DND-41 (cell line): ENCODE measurements around the gene ALG12.

Experiments
- ATAC-seq: fragments of 200-7000 bp; cut with Tn5 transposase; 3 replicates; pipeline ENCODE4 v1.9.1; 2021; ENCODE audit warnings: low read depth; ENCODE audit not compliant: insufficient read depth
- DNase-seq: peaks from one replicate; pipeline ENCODE4 v3.0.0-alpha.2; 2020
- H2AFZ ChIP-seq: 2 replicates; pipeline ENCODE4 v1.6.0; 2012; ENCODE audit warnings: low read depth, low read length
- H3K27ac ChIP-seq: 2 replicates; pipeline ENCODE4 v1.5.1; 2012; ENCODE audit warnings: low read length, inconsistent platforms
- H3K27me3 ChIP-seq: fragments of 200-600 bp; sonication (generic); 2 replicates; pipeline ENCODE4 v1.6.0; 2012; ENCODE audit warnings: low read length, mild to moderate bottlenecking, inconsistent platforms; ENCODE audit not compliant: insufficient read depth, poor library complexity
- H3K36me3 ChIP-seq: 2 replicates; pipeline ENCODE4 v1.5.1; 2012; ENCODE audit warnings: low read length, inconsistent platforms; ENCODE audit not compliant: insufficient read depth
- H3K4me1 ChIP-seq: 2 replicates; pipeline ENCODE4 v1.5.1; 2012; ENCODE audit warnings: mild to moderate bottlenecking, low read length; ENCODE audit not compliant: insufficient read depth
- H3K4me2 ChIP-seq: 2 replicates; pipeline ENCODE4 v1.6.0; 2012; ENCODE audit warnings: mild to moderate bottlenecking, moderate library complexity, low read length, inconsistent platforms; ENCODE audit not compliant: insufficient read depth
- H3K4me3 ChIP-seq, 2 experiments: fragments of 200-600 bp in 1 of 2; shearing (Covaris generic) in 1 of 2; 2 replicates each; pipeline ENCODE4 v1.5.1; 2012 to 2016; ENCODE audit warnings: inconsistent platforms in 2 of 2, low read length in 2 of 2, mild to moderate bottlenecking in 2 of 2, low read depth in 1 of 2, moderate library complexity in 1 of 2
- H3K79me2 ChIP-seq: 2 replicates; pipeline ENCODE4 v1.6.0; 2012; ENCODE audit warnings: low read length, inconsistent platforms; ENCODE audit not compliant: insufficient read depth
- H3K9ac ChIP-seq: 2 replicates; pipeline ENCODE4 v1.6.0; 2012; ENCODE audit warnings: low read depth, mild to moderate bottlenecking, inconsistent platforms, low read length, moderate library complexity
- H3K9me3 ChIP-seq: 2 replicates; pipeline ENCODE4 v1.5.1; 2012; ENCODE audit warnings: low read length, moderate library complexity, mild to moderate bottlenecking, inconsistent platforms; ENCODE audit not compliant: insufficient read depth, severe bottlenecking
- H4K20me1 ChIP-seq: 2 replicates; pipeline ENCODE4 v1.6.0; 2012; ENCODE audit warnings: low read length; ENCODE audit not compliant: insufficient read depth
- EZH2 ChIP-seq: IDR thresholded peaks from 3 replicates; pipeline ENCODE4 v1.6.1; 2012; ENCODE audit warnings: borderline replicate concordance, low read depth, mild to moderate bottlenecking, moderate library complexity, low read length, inconsistent platforms; ENCODE audit not compliant: severe bottlenecking
- TF ChIP-seq, protein P1 (sequence below): IDR thresholded peaks from 2 replicates; pipeline ENCODE4 v1.5.1; 2012; ENCODE audit warnings: borderline replicate concordance, low read length, moderate library complexity, mild to moderate bottlenecking; ENCODE audit not compliant: poor library complexity, severe bottlenecking; ENCODE audit errors: extremely low read depth

The ALG12 gene

GRCh38 chr22:49959782-49960158 lies 41.5 kb upstream of the ALG12 start:
- peaks cover 39% of the 10 kb centered on the region for H3K4me1 ChIP-seq
- peaks cover 30% of the 10 kb centered on the region for H3K36me3 ChIP-seq
- ATAC-seq: no peak
- H3K9ac ChIP-seq: peak overlapping the region; percentile 86
- TF ChIP-seq EZH2: no peak
- TF ChIP-seq, protein P1, sequence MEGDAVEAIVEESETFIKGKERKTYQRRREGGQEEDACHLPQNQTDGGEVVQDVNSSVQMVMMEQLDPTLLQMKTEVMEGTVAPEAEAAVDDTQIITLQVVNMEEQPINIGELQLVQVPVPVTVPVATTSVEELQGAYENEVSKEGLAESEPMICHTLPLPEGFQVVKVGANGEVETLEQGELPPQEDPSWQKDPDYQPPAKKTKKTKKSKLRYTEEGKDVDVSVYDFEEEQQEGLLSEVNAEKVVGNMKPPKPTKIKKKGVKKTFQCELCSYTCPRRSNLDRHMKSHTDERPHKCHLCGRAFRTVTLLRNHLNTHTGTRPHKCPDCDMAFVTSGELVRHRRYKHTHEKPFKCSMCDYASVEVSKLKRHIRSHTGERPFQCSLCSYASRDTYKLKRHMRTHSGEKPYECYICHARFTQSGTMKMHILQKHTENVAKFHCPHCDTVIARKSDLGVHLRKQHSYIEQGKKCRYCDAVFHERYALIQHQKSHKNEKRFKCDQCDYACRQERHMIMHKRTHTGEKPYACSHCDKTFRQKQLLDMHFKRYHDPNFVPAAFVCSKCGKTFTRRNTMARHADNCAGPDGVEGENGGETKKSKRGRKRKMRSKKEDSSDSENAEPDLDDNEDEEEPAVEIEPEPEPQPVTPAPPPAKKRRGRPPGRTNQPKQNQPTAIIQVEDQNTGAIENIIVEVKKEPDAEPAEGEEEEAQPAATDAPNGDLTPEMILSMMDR: peak; percentile 23
- H3K79me2 ChIP-seq: peaks cover 37% of the 10 kb centered on the region
- H3K27ac ChIP-seq: peak overlapping the region; percentile 91
- H3K27me3 ChIP-seq: no peaks in the 10 kb centered on the region
- H3K4me3 ChIP-seq: peak overlapping the region; percentile 40 to 92
- H3K9me3 ChIP-seq: no peaks in the 10 kb centered on the region
- H3K4me2 ChIP-seq: peak overlapping the region; percentile 90
- peaks cover 32% of the 10 kb centered on the region for H4K20me1 ChIP-seq
- no peak for DNase-seq
- H2AFZ ChIP-seq: peak overlapping the region; percentile 77

DNA sequence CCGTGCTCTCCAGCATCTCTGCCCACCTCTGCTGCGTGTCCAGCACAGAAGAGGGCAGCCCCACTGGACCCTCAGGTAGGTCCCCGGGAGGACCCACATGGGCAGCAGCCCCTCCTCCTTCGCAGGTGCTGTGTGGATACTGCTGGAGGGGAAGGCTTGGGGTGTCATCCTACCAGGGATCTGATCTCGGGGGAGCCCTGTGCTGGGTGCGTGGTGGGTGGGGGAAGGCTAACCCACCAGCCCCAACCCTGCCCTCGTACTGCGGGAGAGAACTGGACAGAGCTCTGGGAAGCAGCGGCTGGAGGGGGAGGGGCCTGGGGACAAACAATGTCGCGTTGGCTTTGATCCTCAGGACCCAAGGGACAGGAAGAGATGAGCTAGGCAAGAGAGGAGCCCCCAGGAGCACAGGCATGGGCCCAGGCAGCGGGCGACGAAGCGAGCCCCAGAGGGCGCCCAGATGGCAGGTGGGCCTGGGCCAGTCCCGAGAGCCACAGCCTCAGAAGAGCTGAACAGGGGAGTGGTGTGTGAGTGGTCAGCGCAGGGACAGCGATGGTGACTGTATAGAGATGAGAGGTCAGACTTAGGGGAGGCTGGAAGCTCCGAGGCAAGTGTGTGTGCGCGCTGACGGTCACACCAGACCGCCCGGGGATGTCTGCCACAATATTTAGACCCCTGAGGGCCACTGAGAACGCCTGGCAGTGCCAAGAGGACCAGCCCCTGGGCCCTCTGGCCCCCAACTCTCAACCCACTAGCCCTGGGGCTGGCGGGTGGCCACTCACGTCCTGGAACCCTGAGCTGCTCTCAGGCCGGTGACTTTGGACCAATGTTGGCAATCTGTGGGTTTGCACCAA lies 40.9 kb upstream of the ALG12 start:
- H3K4me3 ChIP-seq: peak overlapping the region; percentile 40 to 92
- no peaks in the 10 kb centered on the region for H3K9me3 ChIP-seq
- peaks cover 38% of the 10 kb centered on the region for H3K4me1 ChIP-seq
- H4K20me1 ChIP-seq: peaks cover 26% of the 10 kb centered on the region
- H3K4me2 ChIP-seq: peak overlapping the region; percentile 90
- peaks cover 35% of the 10 kb centered on the region for H3K79me2 ChIP-seq
- H3K27me3 ChIP-seq: no peaks in the 10 kb centered on the region
- ATAC-seq (no peak), DNase-seq (no peak)
- 0 out of 2 replicates have a peak overlapping the region, but pooled peaks have one; percentile 77 for H2AFZ ChIP-seq
- TF ChIP-seq EZH2: no peak
- TF ChIP-seq, protein P1: no peak
- H3K27ac ChIP-seq: peak overlapping the region; percentile 91
- peak overlapping the region; percentile 86 for H3K9ac ChIP-seq
- peaks cover 26% of the 10 kb centered on the region for H3K36me3 ChIP-seq

- Histone ChIP-seq H3K36me3 (peaks cover 19% of the 10 kb centered on the region), H3K4me1 (peaks cover 32% of the 10 kb centered on the region), H4K20me1 (peaks cover 20% of the 10 kb centered on the region), H3K79me2 (peaks cover 28% of the 10 kb centered on the region), H3K9me3 (no peaks in the 10 kb centered on the region), H3K27ac (no peak overlapping the region), H3K27me3 (no peaks in the 10 kb centered on the region), H2AFZ (no peak overlapping the region), H3K4me2 (no peak overlapping the region), H3K9ac (no peak overlapping the region), H3K4me3 (no peak overlapping the region)
- no peak for DNase-seq
- ATAC-seq: no peak
- TF ChIP-seq, protein P1: no peak
- TF ChIP-seq EZH2: no peak
These were observed 40.2 kb upstream of the ALG12 start for GRCh38 chr22:49958366-49958921.
